ENCODE data around the gene ZNF780A.

DNA sequence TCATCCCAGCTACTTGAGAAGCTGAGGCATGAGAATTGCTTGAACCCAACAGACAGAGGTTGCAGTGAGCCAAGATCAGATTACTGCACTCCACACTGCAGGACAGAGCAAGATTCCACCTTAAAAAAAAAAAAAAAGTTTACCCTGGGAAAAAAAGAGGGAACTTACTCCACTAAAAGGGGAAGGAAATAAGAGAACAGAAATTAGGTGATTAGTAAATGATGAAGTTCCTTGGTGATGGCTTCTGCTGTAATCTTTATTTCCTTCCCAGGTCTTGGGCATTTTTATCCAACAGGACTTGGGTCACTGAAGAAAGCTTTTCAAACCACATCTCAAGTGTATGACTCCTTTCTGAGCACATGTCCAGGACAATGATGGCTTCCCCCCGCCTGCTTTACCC is 9.3 kb downstream of the ZNF780A start:
- TF ChIP-seq EZH2 (IDR thresholded peaks at IDR 0.05; ENCODE audit: borderline replicate concordance, low read depth, low read length, poor library complexity, severe bottlenecking) (no peak), CTCF (conservative IDR thresholded peaks at IDR 0.05; ENCODE audit: low read depth, low read length) (no peak)

Data from A673 (cell line).